ENCODE data around the gene C9orf153. TPM values are rescaled to one million over a fixed set of nuclear protein-coding genes. Genes with fewer than 3 reads are reported as not detected.

The C9orf153 gene
- total RNA-seq, 2 donors from 2014 or later: 0.37 to 0.51 TPM

- no peaks in the 10 kb centered on the region for H3K9me3 ChIP-seq (ENCODE audit: control insufficient read depth, low read length)
- H3K4me3 ChIP-seq (ENCODE audit: low read length): no peak overlapping the region
- no peak overlapping the region for H3K27ac ChIP-seq (ENCODE audit: low read depth, low read length)
- H3K27ac Mint-ChIP-seq: no peak overlapping the region
- DNase-seq: no peak
- no peaks in the 10 kb centered on the region for H3K27me3 ChIP-seq (ENCODE audit: control insufficient read depth, insufficient read depth, low read length, poor library complexity, severe bottlenecking)
- peaks cover 3% of the 10 kb centered on the region for H3K4me1 Mint-ChIP-seq
- no peaks in the 10 kb centered on the region for H3K9me3 Mint-ChIP-seq
- no peaks in the 10 kb centered on the region for H3K4me1 ChIP-seq (ENCODE audit: control insufficient read depth, insufficient read depth, low read length)
- no peaks in the 10 kb centered on the region for H3K36me3 ChIP-seq (ENCODE audit: control insufficient read depth, insufficient read depth, low read length)
- TF ChIP-seq, protein P1, sequence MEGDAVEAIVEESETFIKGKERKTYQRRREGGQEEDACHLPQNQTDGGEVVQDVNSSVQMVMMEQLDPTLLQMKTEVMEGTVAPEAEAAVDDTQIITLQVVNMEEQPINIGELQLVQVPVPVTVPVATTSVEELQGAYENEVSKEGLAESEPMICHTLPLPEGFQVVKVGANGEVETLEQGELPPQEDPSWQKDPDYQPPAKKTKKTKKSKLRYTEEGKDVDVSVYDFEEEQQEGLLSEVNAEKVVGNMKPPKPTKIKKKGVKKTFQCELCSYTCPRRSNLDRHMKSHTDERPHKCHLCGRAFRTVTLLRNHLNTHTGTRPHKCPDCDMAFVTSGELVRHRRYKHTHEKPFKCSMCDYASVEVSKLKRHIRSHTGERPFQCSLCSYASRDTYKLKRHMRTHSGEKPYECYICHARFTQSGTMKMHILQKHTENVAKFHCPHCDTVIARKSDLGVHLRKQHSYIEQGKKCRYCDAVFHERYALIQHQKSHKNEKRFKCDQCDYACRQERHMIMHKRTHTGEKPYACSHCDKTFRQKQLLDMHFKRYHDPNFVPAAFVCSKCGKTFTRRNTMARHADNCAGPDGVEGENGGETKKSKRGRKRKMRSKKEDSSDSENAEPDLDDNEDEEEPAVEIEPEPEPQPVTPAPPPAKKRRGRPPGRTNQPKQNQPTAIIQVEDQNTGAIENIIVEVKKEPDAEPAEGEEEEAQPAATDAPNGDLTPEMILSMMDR (conservative IDR thresholded peaks at IDR 0.05): no peak
- no peak overlapping the region for H3K4me3 Mint-ChIP-seq
- no peak overlapping the region for H3K9ac ChIP-seq (ENCODE audit: extremely low read depth, low read length, poor library complexity, severe bottlenecking)
- 80 to 83% methylated on average over 1 to 2 of the region's 2 CpGs for WGBS, 2 experiments (ENCODE audit: insufficient coverage in 1 of 2, insufficient read length in 1 of 2)
- no peaks in the 10 kb centered on the region for H3K27me3 Mint-ChIP-seq (ENCODE audit: insufficient read depth)
- no peaks in the 10 kb centered on the region for H3K36me3 Mint-ChIP-seq (ENCODE audit: low read depth)
Observed at GRCh38 chr9:86242071-86242470, 17.4 kb downstream of the C9orf153 start.

DNA sequence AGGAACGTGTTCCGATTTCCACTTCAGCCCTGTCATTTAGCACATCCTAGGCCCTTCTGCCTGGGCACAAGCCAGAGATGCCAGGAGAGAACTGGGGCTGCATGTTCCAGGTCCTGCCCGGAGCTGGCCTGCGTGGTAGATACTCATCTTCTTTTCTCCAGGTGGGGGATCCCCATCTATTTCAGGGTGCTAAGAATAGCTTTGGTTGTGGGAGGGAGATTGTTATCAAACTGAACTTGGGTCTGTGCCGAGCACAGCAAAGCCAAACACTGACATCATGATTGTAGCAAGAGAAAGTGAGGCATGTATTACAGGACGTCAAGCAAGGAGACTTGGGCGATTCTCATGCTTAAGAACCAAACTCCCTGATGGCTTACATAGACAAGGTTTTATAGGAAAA, 18.2 kb downstream of the C9orf153 start:
- Mint-ChIP-seq H3K9me3 (no peaks in the 10 kb centered on the region), H3K27ac (no peak overlapping the region), H3K4me3 (no peak overlapping the region), H3K36me3 (ENCODE audit: low read depth) (no peaks in the 10 kb centered on the region), H3K4me1 (peaks cover 3% of the 10 kb centered on the region), H3K27me3 (ENCODE audit: insufficient read depth) (no peaks in the 10 kb centered on the region)
- Histone ChIP-seq H3K4me1 (ENCODE audit: control insufficient read depth, insufficient read depth, low read length) (no peaks in the 10 kb centered on the region), H3K4me3 (ENCODE audit: low read length) (no peak overlapping the region), H3K36me3 (ENCODE audit: control insufficient read depth, insufficient read depth, low read length) (no peaks in the 10 kb centered on the region), H3K9ac (ENCODE audit: extremely low read depth, low read length, poor library complexity, severe bottlenecking) (no peak overlapping the region), H3K27ac (ENCODE audit: low read depth, low read length) (no peak overlapping the region), H3K27me3 (ENCODE audit: control insufficient read depth, insufficient read depth, low read length, poor library complexity, severe bottlenecking) (no peaks in the 10 kb centered on the region), H3K9me3 (ENCODE audit: control insufficient read depth, low read length) (no peaks in the 10 kb centered on the region)
- TF ChIP-seq, protein P1 (conservative IDR thresholded peaks at IDR 0.05): no peak
- 90 to 100% methylated on average over 5 to 7 of the region's 7 CpGs for WGBS, 2 experiments (ENCODE audit: insufficient coverage in 1 of 2, insufficient read length in 1 of 2)
- no peak for DNase-seq

- TF ChIP-seq, protein P1 (conservative IDR thresholded peaks at IDR 0.05): no peak
- DNase-seq: no peak
- H3K36me3 ChIP-seq (ENCODE audit: control insufficient read depth, insufficient read depth, low read length): no peaks in the 10 kb centered on the region
- Mint-ChIP-seq H3K4me3 (no peak overlapping the region), H3K9me3 (no peaks in the 10 kb centered on the region), H3K27me3 (ENCODE audit: insufficient read depth) (no peaks in the 10 kb centered on the region), H3K4me1 (peaks cover 3% of the 10 kb centered on the region), H3K36me3 (ENCODE audit: low read depth) (no peaks in the 10 kb centered on the region), H3K27ac (no peak overlapping the region)
- H3K27me3 ChIP-seq (ENCODE audit: control insufficient read depth, insufficient read depth, low read length, poor library complexity, severe bottlenecking): no peaks in the 10 kb centered on the region
- WGBS, 2 experiments (ENCODE audit: insufficient coverage in 1 of 2, insufficient read length in 1 of 2): 91 to 93% methylated on average over 5 to 9 of the region's 10 CpGs
- H3K9me3 ChIP-seq (ENCODE audit: control insufficient read depth, low read length): no peaks in the 10 kb centered on the region
- no peaks in the 10 kb centered on the region for H3K4me1 ChIP-seq (ENCODE audit: control insufficient read depth, insufficient read depth, low read length)
- H3K9ac ChIP-seq (ENCODE audit: extremely low read depth, low read length, poor library complexity, severe bottlenecking): no peak overlapping the region
- H3K4me3 ChIP-seq (ENCODE audit: low read length): no peak overlapping the region
- no peak overlapping the region for H3K27ac ChIP-seq (ENCODE audit: low read depth, low read length)
Observed at GRCh38 chr9:86238861-86239770, 20.3 kb downstream of the C9orf153 start.

All from endodermal cell (in vitro differentiated cells).